ENCODE data around the gene GNB5. TPM values are rescaled to one million over a fixed set of nuclear protein-coding genes. Genes with fewer than 3 reads are reported as not detected.
A peak's percentile ranks its signal among the peaks of the same experiment; 100 is the strongest.

GNB5 gene
- total and polyA plus RNA-seq, 10 donors: 18.6 to 43.2 (median 30.3) TPM

GRCh38 chr15:52095597-52096262 is 95.5 kb downstream of the GNB5 start:
- Histone ChIP-seq H3K27ac (no peak overlapping the region), H3K36me3 (no peaks in the 10 kb centered on the region), H3K4me3 (no peak overlapping the region), H3K4me1 (peaks cover 0 to 20% (median 15%) of the 10 kb centered on the region in 6 donors), H3K9me3 (peaks cover 0 to 4% (median under 1%) of the 10 kb centered on the region in 8 donors), H3K27me3 (replicated peaks in 1 of 7) (no peaks in the 10 kb centered on the region)
- no peak for DNase-seq
- intact Hi-C loops (cut with DNase I; ENCODE audit: low total_unique reads): no loop called here
- WGBS, 5 donors: 68 to 85% (median 72%) methylated on average over 4 of the region's 4 CpGs
- TF ChIP-seq POLR2A (IDR thresholded peaks at IDR 0.05) (no peak), CTCF (IDR thresholded peaks at IDR 0.05 in 8 of 11, conservative IDR thresholded peaks at IDR 0.05 in 3 of 11) (no peak), POLR2AphosphoS5 (IDR thresholded peaks at IDR 0.05) (no peak)

- Histone ChIP-seq H3K27ac (no peak overlapping the region), H3K9me3 (peaks cover 0 to 11% (median 7%) of the 10 kb centered on the region in 8 donors), H3K4me3 (no peak overlapping the region), H3K27me3 (replicated peaks in 1 of 7) (no peaks in the 10 kb centered on the region), H3K36me3 (no peaks in the 10 kb centered on the region), H3K4me1 (peaks cover 0 to 19% (median 15%) of the 10 kb centered on the region in 6 donors)
- TF ChIP-seq POLR2AphosphoS5 (IDR thresholded peaks at IDR 0.05) (no peak), POLR2A (IDR thresholded peaks at IDR 0.05) (no peak), CTCF (IDR thresholded peaks at IDR 0.05 in 8 of 11, conservative IDR thresholded peaks at IDR 0.05 in 3 of 11) (no peak)
- DNase-seq: no peak
- WGBS, 5 donors: 89 to 93% (median 89%) methylated on average over 11 to 12 of the region's 12 CpGs
- intact Hi-C loops (cut with DNase I; ENCODE audit: low total_unique reads): no loop called here
These were observed 96.2 kb downstream of the GNB5 start for GRCh38 chr15:52094811-52095584.

- Histone ChIP-seq H3K27ac (peak overlapping the region in 4 of 8 donors; percentile 11 to 53 (median 27)), H3K4me1 (peaks cover 0 to 19% (median 15%) of the 10 kb centered on the region in 6 donors), H3K4me3 (no peak overlapping the region), H3K9me3 (peaks cover 0 to 16% (median 10%) of the 10 kb centered on the region in 8 donors), H3K36me3 (no peaks in the 10 kb centered on the region), H3K27me3 (replicated peaks in 1 of 7) (no peaks in the 10 kb centered on the region)
- TF ChIP-seq CTCF (IDR thresholded peaks at IDR 0.05 in 8 of 11, conservative IDR thresholded peaks at IDR 0.05 in 3 of 11) (no peak), POLR2A (IDR thresholded peaks at IDR 0.05) (no peak), POLR2AphosphoS5 (IDR thresholded peaks at IDR 0.05) (peak in 1 of 3 donors; percentile 32)
- DNase-seq: no peak
- 45 to 51% (median 47%) methylated on average over 12 of the region's 12 CpGs for WGBS, 5 donors
- intact Hi-C loops (cut with DNase I; ENCODE audit: low total_unique reads): no loop called here
These were observed 97.4 kb downstream of the GNB5 start for GRCh38 chr15:52093539-52094510.
